Measurements from ENCODE around the gene GPR34.
"Not testable (repeated sequence)": the region's sequence is repeated elsewhere in the genome, so short reads cannot be mapped to it uniquely, and the experiment has no call there.

The GPR34 gene

DNA sequence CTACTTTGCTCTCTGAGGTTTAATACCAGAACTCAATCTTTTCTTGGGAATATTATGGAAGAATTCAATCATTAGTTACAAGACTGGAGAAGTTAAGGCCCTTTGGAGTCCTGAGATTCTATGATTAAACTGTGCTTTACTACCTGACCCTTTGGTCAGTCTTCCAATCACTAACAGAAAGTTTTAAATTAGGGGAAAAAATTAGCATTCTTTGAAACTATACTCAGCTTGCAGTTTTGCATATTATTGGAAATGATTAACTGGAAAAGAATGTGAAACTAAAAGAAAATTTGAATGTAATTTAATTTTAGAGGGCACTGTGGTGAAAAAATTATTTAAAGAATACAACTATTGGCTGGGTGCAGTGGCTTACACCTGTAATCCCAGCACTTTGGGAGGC is 18.7 kb upstream of the GPR34 start:
- peaks cover 1% of the 10 kb centered on the region for H3K36me3 ChIP-seq (ENCODE audit: control insufficient read depth, low read depth, low read length)
- H3K4me3 ChIP-seq (ENCODE audit: low read length), result no peak overlapping the region
- H3K4me1 ChIP-seq (ENCODE audit: control insufficient read depth, low read depth, low read length), result peaks cover 3% of the 10 kb centered on the region
- H3K27me3 ChIP-seq (ENCODE audit: control insufficient read depth, insufficient read depth, low read length), result no peaks in the 10 kb centered on the region
- no peak overlapping the region for H3K9ac ChIP-seq (ENCODE audit: low read length)
- peaks cover 2% of the 10 kb centered on the region for H3K9me3 ChIP-seq (ENCODE audit: control insufficient read depth, low read depth, low read length)
- H3K27ac ChIP-seq (ENCODE audit: low read length), result no peak overlapping the region

DNA sequence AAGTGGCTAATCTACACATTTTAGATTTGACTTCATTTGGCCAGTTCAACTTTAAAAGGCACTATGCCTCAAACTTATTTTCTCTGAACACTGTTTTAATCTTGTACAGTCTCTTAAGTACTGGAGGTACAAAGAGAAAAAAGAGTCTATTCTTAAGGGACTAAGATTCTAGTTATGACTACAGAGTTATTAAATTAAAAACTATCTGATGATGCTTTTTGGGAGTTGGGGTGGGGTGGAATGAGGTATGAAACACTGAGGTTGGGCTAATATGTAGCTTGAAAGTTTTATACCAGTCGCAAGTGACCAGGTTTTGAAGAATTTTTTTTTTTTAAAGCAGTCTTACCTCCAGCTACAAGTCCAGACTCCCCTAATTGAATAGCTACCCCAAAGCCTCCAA is 17.7 kb upstream of the GPR34 start:
- Histone ChIP-seq H3K9me3 (ENCODE audit: control insufficient read depth, low read depth, low read length) (peaks cover 2% of the 10 kb centered on the region), H3K36me3 (ENCODE audit: control insufficient read depth, low read depth, low read length) (no peaks in the 10 kb centered on the region), H3K9ac (ENCODE audit: low read length) (no peak overlapping the region), H3K4me3 (ENCODE audit: low read length) (no peak overlapping the region), H3K4me1 (ENCODE audit: control insufficient read depth, low read depth, low read length) (peaks cover 3% of the 10 kb centered on the region), H3K27me3 (ENCODE audit: control insufficient read depth, insufficient read depth, low read length) (no peaks in the 10 kb centered on the region), H3K27ac (ENCODE audit: low read length) (no peak overlapping the region)

- Histone ChIP-seq H3K27me3 (ENCODE audit: control insufficient read depth, insufficient read depth, low read length) (no peaks in the 10 kb centered on the region), H3K36me3 (ENCODE audit: control insufficient read depth, low read depth, low read length) (no peaks in the 10 kb centered on the region), H3K27ac (ENCODE audit: low read length) (no peak overlapping the region), H3K9me3 (ENCODE audit: control insufficient read depth, low read depth, low read length) (peaks cover 2% of the 10 kb centered on the region), H3K4me1 (ENCODE audit: control insufficient read depth, low read depth, low read length) (peaks cover 3% of the 10 kb centered on the region), H3K4me3 (ENCODE audit: low read length) (no peak overlapping the region), H3K9ac (ENCODE audit: low read length) (no peak overlapping the region)
These were observed 16.1 kb upstream of the GPR34 start for GRCh38 chrX:41672643-41673042.

DNA sequence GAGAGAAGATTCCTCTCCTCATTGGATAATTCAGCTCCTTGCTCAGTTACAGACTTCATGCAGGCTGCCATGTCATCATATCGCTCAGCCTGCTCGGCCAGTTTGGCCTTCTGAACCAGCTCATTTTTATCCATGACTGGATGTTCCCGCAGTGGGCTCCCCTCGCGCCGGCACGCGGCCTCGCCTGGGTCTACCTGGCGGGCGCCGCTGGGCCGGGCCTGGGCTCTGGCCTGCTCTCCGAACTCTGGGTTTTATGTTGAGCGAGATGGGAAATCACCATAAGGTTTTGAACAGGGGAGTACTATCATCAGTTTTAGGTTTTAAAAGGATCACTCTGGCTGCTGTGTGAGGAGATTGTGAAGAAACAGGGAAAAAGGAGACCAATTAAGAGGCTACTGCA is 12.4 kb upstream of the GPR34 start:
- H3K27me3 ChIP-seq (ENCODE audit: control insufficient read depth, insufficient read depth, low read length); H3K4me1 ChIP-seq (ENCODE audit: control insufficient read depth, low read depth, low read length); H3K27ac ChIP-seq (ENCODE audit: low read length); H3K4me3 ChIP-seq (ENCODE audit: low read length); H3K9ac ChIP-seq (ENCODE audit: low read length); H3K36me3 ChIP-seq (ENCODE audit: control insufficient read depth, low read depth, low read length); H3K9me3 ChIP-seq (ENCODE audit: control insufficient read depth, low read depth, low read length): not testable (repeated sequence)

DNA sequence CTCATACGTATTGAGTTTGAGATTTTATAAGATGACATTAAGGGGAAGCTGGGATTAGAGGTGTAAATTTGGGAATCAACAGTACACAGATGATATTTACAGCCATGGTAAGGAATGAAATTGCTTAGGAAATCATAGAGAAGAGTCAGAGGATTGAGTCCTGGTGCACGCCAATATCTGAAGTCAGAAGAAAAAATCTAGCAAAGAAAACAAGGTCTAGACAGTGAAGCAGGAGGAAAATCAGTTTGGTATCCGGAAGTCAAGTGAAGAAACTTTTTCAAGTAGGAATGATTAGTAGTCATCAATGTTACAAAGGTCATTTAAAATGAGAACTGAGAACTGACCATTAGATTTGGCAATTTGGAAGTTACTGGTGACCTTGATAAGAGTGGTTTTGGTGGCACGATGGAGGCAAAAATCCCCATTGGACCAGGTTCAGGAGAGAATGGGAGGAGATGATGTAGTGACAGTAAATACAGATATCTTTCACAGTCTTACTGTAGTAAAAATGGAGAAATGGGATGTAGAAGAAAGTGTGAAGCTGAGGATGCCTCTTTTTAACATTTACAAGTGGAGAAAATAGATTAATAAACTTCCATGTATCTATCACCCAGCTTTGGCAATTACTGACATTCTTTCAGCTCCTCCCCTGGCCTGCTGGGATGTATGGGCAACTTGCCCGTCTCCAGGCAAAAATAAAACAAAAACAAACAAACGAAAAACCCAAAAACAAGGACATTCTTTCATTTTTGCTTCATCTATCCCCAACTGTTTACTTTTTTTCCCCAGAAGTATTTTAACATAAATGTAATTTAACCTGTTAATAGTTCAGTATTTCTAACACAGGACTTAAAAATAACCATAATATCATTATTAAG is 11.4 kb upstream of the GPR34 start:
- Histone ChIP-seq H3K9me3 (ENCODE audit: control insufficient read depth, low read depth, low read length) (no peaks in the 10 kb centered on the region), H3K4me3 (ENCODE audit: low read length) (no peak overlapping the region), H3K27ac (ENCODE audit: low read length) (no peak overlapping the region), H3K4me1 (ENCODE audit: control insufficient read depth, low read depth, low read length) (no peaks in the 10 kb centered on the region), H3K36me3 (ENCODE audit: control insufficient read depth, low read depth, low read length) (no peaks in the 10 kb centered on the region), H3K27me3 (ENCODE audit: control insufficient read depth, insufficient read depth, low read length) (no peaks in the 10 kb centered on the region), H3K9ac (ENCODE audit: low read length) (no peak overlapping the region)

GRCh38 chrX:41684138-41684537 is 4.6 kb upstream of the GPR34 start:
- H3K4me1 ChIP-seq (ENCODE audit: control insufficient read depth, low read depth, low read length), result no peaks in the 10 kb centered on the region
- no peaks in the 10 kb centered on the region for H3K27me3 ChIP-seq (ENCODE audit: control insufficient read depth, insufficient read depth, low read length)
- H3K9me3 ChIP-seq (ENCODE audit: control insufficient read depth, low read depth, low read length), result peaks cover 11% of the 10 kb centered on the region
- H3K27ac ChIP-seq (ENCODE audit: low read length), result no peak overlapping the region
- H3K36me3 ChIP-seq (ENCODE audit: control insufficient read depth, low read depth, low read length), result no peaks in the 10 kb centered on the region
- no peak overlapping the region for H3K9ac ChIP-seq (ENCODE audit: low read length)
- H3K4me3 ChIP-seq (ENCODE audit: low read length), result no peak overlapping the region

DNA sequence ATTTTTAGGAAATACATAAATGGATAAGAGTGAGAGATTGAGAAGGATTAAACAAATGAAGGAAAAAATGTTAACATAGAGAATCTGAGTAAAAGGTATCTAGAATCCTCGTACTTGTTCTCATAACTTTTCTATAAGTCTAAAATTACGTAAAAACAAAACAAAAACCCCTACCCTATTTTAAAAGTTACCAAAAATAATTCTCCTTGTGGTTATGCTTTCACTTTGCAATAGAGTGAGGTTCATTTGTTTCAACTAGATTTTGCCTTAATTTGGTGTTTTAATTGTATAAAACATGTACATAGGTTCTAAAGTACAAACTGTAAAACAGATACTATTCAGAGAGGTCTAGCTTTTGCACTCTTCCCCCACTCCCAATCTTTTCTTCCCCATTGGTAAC is 3.8 kb upstream of the GPR34 start:
- H3K27ac ChIP-seq (ENCODE audit: low read length), result no peak overlapping the region
- no peak overlapping the region for H3K4me3 ChIP-seq (ENCODE audit: low read length)
- no peak overlapping the region for H3K9ac ChIP-seq (ENCODE audit: low read length)
- no peaks in the 10 kb centered on the region for H3K27me3 ChIP-seq (ENCODE audit: control insufficient read depth, insufficient read depth, low read length)
- peaks cover 11% of the 10 kb centered on the region for H3K9me3 ChIP-seq (ENCODE audit: control insufficient read depth, low read depth, low read length)
- H3K36me3 ChIP-seq (ENCODE audit: control insufficient read depth, low read depth, low read length), result no peaks in the 10 kb centered on the region
- no peaks in the 10 kb centered on the region for H3K4me1 ChIP-seq (ENCODE audit: control insufficient read depth, low read depth, low read length)

DNA sequence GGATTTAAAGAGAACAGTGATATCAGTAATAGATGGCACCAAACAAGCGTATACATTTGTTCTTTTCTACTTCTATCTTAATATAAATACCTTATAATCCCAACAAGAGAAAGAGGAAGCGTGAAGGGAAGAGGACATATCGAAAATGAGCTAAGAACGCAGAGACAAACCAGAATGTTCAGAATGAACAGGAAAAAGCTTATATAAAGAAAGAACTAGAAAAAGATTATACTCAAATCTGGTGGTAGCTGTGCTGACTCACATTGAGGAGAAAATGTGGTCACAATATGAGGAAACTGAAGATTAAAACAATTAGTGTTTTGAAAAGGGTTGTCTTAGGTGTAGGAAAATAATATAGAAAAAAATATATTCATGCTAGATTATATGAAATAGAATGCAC is 2.0 kb upstream of the GPR34 start:
- no peak overlapping the region for H3K27ac ChIP-seq (ENCODE audit: low read length)
- H3K4me3 ChIP-seq (ENCODE audit: low read length), result no peak overlapping the region
- no peak overlapping the region for H3K9ac ChIP-seq (ENCODE audit: low read length)
- peaks cover 11% of the 10 kb centered on the region for H3K9me3 ChIP-seq (ENCODE audit: control insufficient read depth, low read depth, low read length)
- H3K27me3 ChIP-seq (ENCODE audit: control insufficient read depth, insufficient read depth, low read length), result no peaks in the 10 kb centered on the region
- H3K36me3 ChIP-seq (ENCODE audit: control insufficient read depth, low read depth, low read length), result no peaks in the 10 kb centered on the region
- no peaks in the 10 kb centered on the region for H3K4me1 ChIP-seq (ENCODE audit: control insufficient read depth, low read depth, low read length)

- no peak overlapping the region for H3K27ac ChIP-seq (ENCODE audit: low read length)
These were observed 617 bp upstream of the GPR34 start for GRCh38 chrX:41688156-41688555.

GRCh38 chrX:41689711-41690110 is 938 bp downstream of the GPR34 start:
- Histone ChIP-seq H3K36me3 (ENCODE audit: control insufficient read depth, low read depth, low read length) (no peaks in the 10 kb centered on the region), H3K4me3 (ENCODE audit: low read length) (no peak overlapping the region), H3K9ac (ENCODE audit: low read length) (no peak overlapping the region), H3K9me3 (ENCODE audit: control insufficient read depth, low read depth, low read length) (peaks cover 11% of the 10 kb centered on the region), H3K4me1 (ENCODE audit: control insufficient read depth, low read depth, low read length) (no peaks in the 10 kb centered on the region), H3K27ac (ENCODE audit: low read length) (no peak overlapping the region), H3K27me3 (ENCODE audit: control insufficient read depth, insufficient read depth, low read length) (no peaks in the 10 kb centered on the region)

More at GRCh38 chrX:41688156-41688555, 617 bp upstream of the GPR34 start:
- H3K27me3 ChIP-seq (ENCODE audit: control insufficient read depth, insufficient read depth, low read length), result no peaks in the 10 kb centered on the region
- no peaks in the 10 kb centered on the region for H3K36me3 ChIP-seq (ENCODE audit: control insufficient read depth, low read depth, low read length)
- no peaks in the 10 kb centered on the region for H3K4me1 ChIP-seq (ENCODE audit: control insufficient read depth, low read depth, low read length)
- no peak overlapping the region for H3K4me3 ChIP-seq (ENCODE audit: low read length)
- H3K9me3 ChIP-seq (ENCODE audit: control insufficient read depth, low read depth, low read length), result peaks cover 11% of the 10 kb centered on the region
- no peak overlapping the region for H3K9ac ChIP-seq (ENCODE audit: low read length)

GRCh38 chrX:41692162-41692749 is 3.5 kb downstream of the GPR34 start:
- no peaks in the 10 kb centered on the region for H3K36me3 ChIP-seq (ENCODE audit: control insufficient read depth, low read depth, low read length)
- no peak overlapping the region for H3K4me3 ChIP-seq (ENCODE audit: low read length)
- peaks cover 3% of the 10 kb centered on the region for H3K9me3 ChIP-seq (ENCODE audit: control insufficient read depth, low read depth, low read length)
- H3K27ac ChIP-seq (ENCODE audit: low read length), result no peak overlapping the region
- no peaks in the 10 kb centered on the region for H3K27me3 ChIP-seq (ENCODE audit: control insufficient read depth, insufficient read depth, low read length)
- no peak overlapping the region for H3K9ac ChIP-seq (ENCODE audit: low read length)
- H3K4me1 ChIP-seq (ENCODE audit: control insufficient read depth, low read depth, low read length), result no peaks in the 10 kb centered on the region

- peaks cover 3% of the 10 kb centered on the region for H3K9me3 ChIP-seq (ENCODE audit: control insufficient read depth, low read depth, low read length)
- H3K9ac ChIP-seq (ENCODE audit: low read length), result no peak overlapping the region
- no peak overlapping the region for H3K27ac ChIP-seq (ENCODE audit: low read length)
- no peaks in the 10 kb centered on the region for H3K27me3 ChIP-seq (ENCODE audit: control insufficient read depth, insufficient read depth, low read length)
- no peak overlapping the region for H3K4me3 ChIP-seq (ENCODE audit: low read length)
- H3K36me3 ChIP-seq (ENCODE audit: control insufficient read depth, low read depth, low read length), result no peaks in the 10 kb centered on the region
- no peaks in the 10 kb centered on the region for H3K4me1 ChIP-seq (ENCODE audit: control insufficient read depth, low read depth, low read length)
These were observed 4.3 kb downstream of the GPR34 start for GRCh38 chrX:41693024-41693423.
